ENCODE results near the gene CXCL12. TPM values are rescaled to one million over a fixed set of nuclear protein-coding genes. Genes with fewer than 3 reads are reported as not detected.

CXCL12 gene
- total RNA-seq, 1 donor from 2014 or later, result 23.7 TPM

GRCh38 chr10:44340557-44340956 lies 44.3 kb downstream of the CXCL12 start:
- Mint-ChIP-seq H3K9me3 (ENCODE audit: unreplicated experiment) (peaks cover 2% of the 10 kb centered on the region), H3K27ac (ENCODE audit: unreplicated experiment) (no peak overlapping the region), H3K4me3 (ENCODE audit: unreplicated experiment) (no peak overlapping the region), H3K4me1 (ENCODE audit: low read depth, unreplicated experiment) (no peaks in the 10 kb centered on the region), H3K36me3 (ENCODE audit: low read depth, unreplicated experiment) (no peaks in the 10 kb centered on the region), H3K27me3 (ENCODE audit: low read depth, unreplicated experiment) (peaks cover 40% of the 10 kb centered on the region)
- Histone ChIP-seq H2AFZ (ENCODE audit: low read depth, low read length) (no peak overlapping the region), H3K9ac (ENCODE audit: low read length) (no peak overlapping the region), H3K4me2 (ENCODE audit: low read length) (no peak overlapping the region), H3K4me3 (ENCODE audit: insufficient read depth, low read depth, low read length) (no peak overlapping the region), H3K36me3 (ENCODE audit: insufficient read depth, low read length) (no peaks in the 10 kb centered on the region), H3K9me3 (ENCODE audit: insufficient read depth, low read depth, low read length) (no peaks in the 10 kb centered on the region), H4K20me1 (ENCODE audit: insufficient read depth, low read length) (no peaks in the 10 kb centered on the region), H3K79me2 (ENCODE audit: insufficient read depth, low read length) (no peaks in the 10 kb centered on the region), H3K27ac (ENCODE audit: low read depth, low read length) (no peak overlapping the region), H3K27me3 (ENCODE audit: insufficient read depth, low read length) (peaks cover 19% of the 10 kb centered on the region), H3K4me1 (ENCODE audit: insufficient read depth, low read length) (no peaks in the 10 kb centered on the region)
- FAIRE-seq (no peak), DNase-seq (ENCODE audit: low read depth) (no peak)
- no peak for TF ChIP-seq CTCF (IDR thresholded peaks at IDR 0.05; ENCODE audit: insufficient read depth, low read depth, low read length)
- TF ChIP-seq EZH2 (IDR thresholded peaks at IDR 0.05; ENCODE audit: insufficient read depth, low read length), result no peak

- Histone ChIP-seq H3K9me3 (ENCODE audit: insufficient read depth, low read depth, low read length) (no peaks in the 10 kb centered on the region), H3K9ac (ENCODE audit: low read length) (no peak overlapping the region), H4K20me1 (ENCODE audit: insufficient read depth, low read length) (no peaks in the 10 kb centered on the region), H3K36me3 (ENCODE audit: insufficient read depth, low read length) (no peaks in the 10 kb centered on the region), H3K4me2 (ENCODE audit: low read length) (no peak overlapping the region), H3K4me1 (ENCODE audit: insufficient read depth, low read length) (peaks cover 11% of the 10 kb centered on the region), H2AFZ (ENCODE audit: low read depth, low read length) (no peak overlapping the region), H3K79me2 (ENCODE audit: insufficient read depth, low read length) (no peaks in the 10 kb centered on the region), H3K4me3 (ENCODE audit: insufficient read depth, low read depth, low read length) (no peak overlapping the region), H3K27ac (ENCODE audit: low read depth, low read length) (no peak overlapping the region), H3K27me3 (ENCODE audit: insufficient read depth, low read length) (peaks cover 18% of the 10 kb centered on the region)
- DNase-seq (ENCODE audit: low read depth) (no peak), FAIRE-seq (no peak)
- TF ChIP-seq CTCF (IDR thresholded peaks at IDR 0.05; ENCODE audit: insufficient read depth, low read depth, low read length) (no peak), EZH2 (IDR thresholded peaks at IDR 0.05; ENCODE audit: insufficient read depth, low read length) (no peak)
- no peak overlapping the region for H3K4me3 Mint-ChIP-seq (ENCODE audit: unreplicated experiment)
- H3K4me1 Mint-ChIP-seq (ENCODE audit: low read depth, unreplicated experiment), result peaks cover 7% of the 10 kb centered on the region
- H3K27me3 Mint-ChIP-seq (ENCODE audit: low read depth, unreplicated experiment), result peaks cover 33% of the 10 kb centered on the region
- H3K27ac Mint-ChIP-seq (ENCODE audit: unreplicated experiment), result no peak overlapping the region
- H3K36me3 Mint-ChIP-seq (ENCODE audit: low read depth, unreplicated experiment), result no peaks in the 10 kb centered on the region
- H3K9me3 Mint-ChIP-seq (ENCODE audit: unreplicated experiment), result peaks cover 2% of the 10 kb centered on the region
Measured at GRCh38 chr10:44339218-44339617, 45.7 kb downstream of the CXCL12 start.

GRCh38 chr10:44337081-44337480 lies 47.8 kb downstream of the CXCL12 start:
- Histone ChIP-seq H3K79me2 (ENCODE audit: insufficient read depth, low read length) (no peaks in the 10 kb centered on the region), H3K9me3 (ENCODE audit: insufficient read depth, low read depth, low read length) (no peaks in the 10 kb centered on the region), H3K36me3 (ENCODE audit: insufficient read depth, low read length) (no peaks in the 10 kb centered on the region), H3K27ac (ENCODE audit: low read depth, low read length) (no peak overlapping the region), H2AFZ (ENCODE audit: low read depth, low read length) (no peak overlapping the region), H3K4me1 (ENCODE audit: insufficient read depth, low read length) (peaks cover 13% of the 10 kb centered on the region), H3K4me3 (ENCODE audit: insufficient read depth, low read depth, low read length) (no peak overlapping the region), H4K20me1 (ENCODE audit: insufficient read depth, low read length) (no peaks in the 10 kb centered on the region), H3K4me2 (ENCODE audit: low read length) (no peak overlapping the region), H3K27me3 (ENCODE audit: insufficient read depth, low read length) (peaks cover 7% of the 10 kb centered on the region), H3K9ac (ENCODE audit: low read length) (no peak overlapping the region)
- DNase-seq (ENCODE audit: low read depth), result no peak
- H3K4me3 Mint-ChIP-seq (ENCODE audit: unreplicated experiment), result no peak overlapping the region
- no peak for FAIRE-seq
- peaks cover 7% of the 10 kb centered on the region for H3K4me1 Mint-ChIP-seq (ENCODE audit: low read depth, unreplicated experiment)
- peaks cover 2% of the 10 kb centered on the region for H3K9me3 Mint-ChIP-seq (ENCODE audit: unreplicated experiment)
- H3K27ac Mint-ChIP-seq (ENCODE audit: unreplicated experiment), result no peak overlapping the region
- no peaks in the 10 kb centered on the region for H3K36me3 Mint-ChIP-seq (ENCODE audit: low read depth, unreplicated experiment)
- TF ChIP-seq EZH2 (IDR thresholded peaks at IDR 0.05; ENCODE audit: insufficient read depth, low read length), result no peak
- TF ChIP-seq CTCF (IDR thresholded peaks at IDR 0.05; ENCODE audit: insufficient read depth, low read depth, low read length), result no peak
- peaks cover 24% of the 10 kb centered on the region for H3K27me3 Mint-ChIP-seq (ENCODE audit: low read depth, unreplicated experiment)
